HAP-1 (cell line): Measurements from ENCODE around the gene EIF3I.

Source experiments
- DNase-seq, 2 experiments: peaks; one replicate each; pipeline ENCODE4 v3.0.0-alpha.2; 2016 to 2020; ENCODE audit warnings: low spot score in 2 of 2
- H3K27me3 ChIP-seq: fragments of 250-450 bp; sonication (Bioruptor Pico); 2 replicates; pipeline ENCODE4 v1.5.1; 2020; ENCODE audit warnings: low read depth, mild to moderate bottlenecking, moderate library complexity
- H3K36me3 ChIP-seq: fragments of 250-450 bp; sonication (Bioruptor Pico); replicated peaks from 2 replicates; pipeline ENCODE4 v1.5.1; 2020; ENCODE audit warnings: mild to moderate bottlenecking
- H3K4me1 ChIP-seq: fragments of 250-450 bp; sonication (Bioruptor Pico); 2 replicates; pipeline ENCODE4 v1.5.1; 2020; ENCODE audit warnings: mild to moderate bottlenecking
- H3K4me3 ChIP-seq: fragments of 250-450 bp; sonication (Bioruptor Pico); 2 replicates; pipeline ENCODE4 v1.5.1; 2020; ENCODE audit warnings: mild to moderate bottlenecking, moderate library complexity
- H3K9me3 ChIP-seq: fragments of 250-450 bp; sonication (Bioruptor Pico); 2 replicates; pipeline ENCODE4 v1.5.1; 2020; ENCODE audit warnings: mild to moderate bottlenecking, moderate library complexity
- in situ Hi-C: fragments of 300-500 bp; cut with MboI; formaldehyde crosslinking; loops from 3 replicates; pipeline ENCODE4 v1.14.3; 2020; ENCODE audit warnings: low sequenced_read_pairs, inconsistent platforms, mixed read lengths

Gene EIF3I

DNA sequence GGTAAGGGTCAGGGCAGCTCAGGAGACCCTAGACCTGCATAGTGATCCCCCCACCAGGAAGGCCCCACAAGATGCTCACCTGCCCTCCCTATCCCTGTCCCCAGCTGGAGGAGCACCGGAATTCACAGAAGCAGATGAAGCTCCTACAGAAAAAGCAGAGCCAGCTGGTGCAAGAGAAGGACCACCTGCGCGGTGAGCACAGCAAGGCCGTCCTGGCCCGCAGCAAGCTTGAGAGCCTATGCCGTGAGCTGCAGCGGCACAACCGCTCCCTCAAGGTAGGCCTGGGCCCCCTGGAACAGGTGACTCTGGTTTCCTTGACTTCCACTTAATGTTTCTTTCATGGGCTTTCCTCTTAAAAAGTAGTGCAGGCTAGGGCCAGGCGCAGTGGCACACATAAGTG, 34.4 kb upstream of the EIF3I start:
- Histone ChIP-seq H3K36me3 (peaks cover 89% of the 10 kb centered on the region), H3K4me3 (no peak overlapping the region), H3K27me3 (no peaks in the 10 kb centered on the region), H3K9me3 (no peaks in the 10 kb centered on the region), H3K4me1 (no peaks in the 10 kb centered on the region)
- in situ Hi-C loops, result no loop called here
- no peak for DNase-seq

DNA sequence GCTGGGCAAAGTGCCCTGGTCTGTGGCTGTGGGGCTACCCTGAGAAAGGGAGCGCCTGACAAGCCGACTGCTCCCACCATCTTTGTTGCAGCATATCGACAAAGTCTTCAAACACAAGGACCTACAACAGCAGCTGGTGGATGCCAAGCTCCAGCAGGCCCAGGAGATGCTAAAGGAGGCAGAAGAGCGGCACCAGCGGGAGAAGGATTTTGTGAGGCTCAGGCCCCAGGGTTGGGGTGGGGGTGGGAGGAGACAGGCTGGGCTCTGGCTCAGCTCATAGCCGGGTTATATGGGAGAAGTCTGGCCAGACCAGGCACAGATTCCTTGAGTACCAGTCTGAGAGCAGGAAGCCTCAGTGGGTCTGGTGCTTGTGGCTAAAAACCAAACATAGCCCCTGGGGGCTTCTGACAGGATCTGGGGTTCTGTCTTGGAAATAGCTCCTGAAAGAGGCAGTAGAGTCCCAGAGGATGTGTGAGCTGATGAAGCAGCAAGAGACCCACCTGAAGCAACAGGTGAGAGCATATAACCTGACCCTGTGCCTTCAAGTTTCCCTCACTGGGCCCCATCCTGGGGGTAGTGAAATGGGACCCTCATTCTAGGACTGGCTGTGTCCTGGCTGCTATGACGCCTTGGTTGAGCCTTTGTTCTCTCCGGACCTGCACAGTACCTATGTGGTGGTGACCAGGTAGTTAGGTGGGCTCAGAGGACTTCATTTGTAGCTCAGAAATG, 29.8 kb upstream of the EIF3I start:
- Histone ChIP-seq H3K4me3 (no peak overlapping the region), H3K36me3 (peaks cover 98% of the 10 kb centered on the region), H3K27me3 (no peaks in the 10 kb centered on the region), H3K4me1 (no peaks in the 10 kb centered on the region), H3K9me3 (no peaks in the 10 kb centered on the region)
- in situ Hi-C loops, result no loop called here
- no peak for DNase-seq

DNA sequence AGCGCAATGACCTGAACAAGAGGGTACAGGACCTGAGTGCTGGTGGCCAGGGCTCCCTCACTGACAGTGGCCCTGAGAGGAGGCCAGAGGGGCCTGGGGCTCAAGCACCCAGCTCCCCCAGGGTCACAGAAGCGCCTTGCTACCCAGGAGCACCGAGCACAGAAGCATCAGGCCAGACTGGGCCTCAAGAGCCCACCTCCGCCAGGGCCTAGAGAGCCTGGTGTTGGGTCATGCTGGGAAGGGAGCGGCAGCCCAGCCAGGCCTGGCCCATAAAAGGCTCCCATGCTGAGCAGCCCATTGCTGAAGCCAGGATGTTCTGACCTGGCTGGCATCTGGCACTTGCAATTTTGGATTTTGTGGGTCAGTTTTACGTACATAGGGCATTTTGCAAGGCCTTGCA, 27.2 kb upstream of the EIF3I start:
- H3K4me1 ChIP-seq, result peaks cover 3% of the 10 kb centered on the region
- H3K36me3 ChIP-seq, result peaks cover 82% of the 10 kb centered on the region
- H3K27me3 ChIP-seq, result no peaks in the 10 kb centered on the region
- no peak for DNase-seq
- H3K9me3 ChIP-seq, result no peaks in the 10 kb centered on the region
- in situ Hi-C loops, result no loop called here
- no peak overlapping the region for H3K4me3 ChIP-seq

DNA sequence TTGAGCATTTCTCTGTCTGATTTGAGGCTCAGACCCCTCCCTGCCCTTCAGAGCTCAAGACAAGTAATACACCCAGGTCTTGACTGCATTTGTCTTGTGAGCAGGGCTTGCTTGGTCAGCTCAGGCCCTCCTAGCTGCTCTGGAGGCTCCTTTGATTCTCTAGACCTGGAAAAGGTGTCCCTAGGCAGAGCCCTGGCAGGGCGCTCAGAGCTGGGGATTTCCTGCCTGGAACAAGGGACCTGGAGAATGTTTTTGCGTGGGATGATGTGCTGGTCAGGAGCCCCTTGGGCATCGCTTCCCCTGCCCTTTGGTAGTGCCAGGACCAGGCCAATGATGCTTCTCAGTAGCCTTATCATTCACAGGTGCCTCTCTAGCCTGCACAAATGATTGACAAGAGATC, 26.7 kb upstream of the EIF3I start:
- Histone ChIP-seq H3K36me3 (peaks cover 77% of the 10 kb centered on the region), H3K27me3 (no peaks in the 10 kb centered on the region), H3K4me1 (peaks cover 7% of the 10 kb centered on the region), H3K4me3 (no peak overlapping the region), H3K9me3 (no peaks in the 10 kb centered on the region)
- DNase-seq, result no peak
- in situ Hi-C loops, result no loop called here

DNA sequence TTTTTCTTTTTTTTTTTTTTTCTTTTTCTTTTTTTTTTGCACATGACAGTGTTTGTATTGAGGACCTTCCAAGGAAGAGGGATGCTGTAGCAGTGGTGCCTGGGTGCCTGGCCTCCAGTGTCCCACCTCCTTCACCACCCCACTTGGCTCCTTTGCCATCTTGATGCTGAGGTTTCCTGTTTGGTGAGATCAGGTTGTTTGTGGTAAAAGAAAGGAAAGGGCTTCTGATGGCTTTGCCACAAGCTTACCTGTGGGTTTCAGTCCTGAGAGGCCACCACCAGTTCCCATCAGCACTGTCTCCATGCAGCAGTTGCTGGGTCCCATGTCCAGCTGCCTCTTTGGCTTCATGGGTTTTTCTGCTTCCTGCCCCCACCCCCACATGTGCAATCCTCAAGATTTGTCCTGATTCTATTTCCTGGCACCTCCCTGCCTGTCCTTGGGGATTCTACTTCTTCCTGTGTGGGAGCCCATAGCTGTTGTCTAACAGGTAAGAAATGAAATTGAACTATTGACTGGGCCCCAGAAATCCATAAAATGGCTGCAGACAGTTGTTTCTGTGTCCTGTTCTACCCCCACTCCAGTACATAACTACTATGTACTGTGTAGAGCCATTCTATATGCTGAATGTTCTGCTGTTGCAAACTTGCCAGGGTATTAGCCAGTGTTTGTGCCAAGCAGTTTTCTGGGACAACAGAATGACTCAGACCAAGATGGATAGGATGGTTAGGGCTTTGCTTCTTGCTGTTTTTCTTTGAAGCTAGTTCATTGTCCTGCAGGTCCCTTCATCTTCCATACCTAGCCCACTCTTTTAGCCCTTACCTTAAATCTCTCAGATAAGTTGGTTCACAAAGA, 26.0 kb upstream of the EIF3I start:
- H3K4me3 ChIP-seq, result no peak overlapping the region
- H3K9me3 ChIP-seq, result no peaks in the 10 kb centered on the region
- no peaks in the 10 kb centered on the region for H3K27me3 ChIP-seq
- H3K36me3 ChIP-seq, result peaks cover 70% of the 10 kb centered on the region
- in situ Hi-C loops, result no loop called here
- H3K4me1 ChIP-seq, result peaks cover 8% of the 10 kb centered on the region
- DNase-seq, result no peak

DNA sequence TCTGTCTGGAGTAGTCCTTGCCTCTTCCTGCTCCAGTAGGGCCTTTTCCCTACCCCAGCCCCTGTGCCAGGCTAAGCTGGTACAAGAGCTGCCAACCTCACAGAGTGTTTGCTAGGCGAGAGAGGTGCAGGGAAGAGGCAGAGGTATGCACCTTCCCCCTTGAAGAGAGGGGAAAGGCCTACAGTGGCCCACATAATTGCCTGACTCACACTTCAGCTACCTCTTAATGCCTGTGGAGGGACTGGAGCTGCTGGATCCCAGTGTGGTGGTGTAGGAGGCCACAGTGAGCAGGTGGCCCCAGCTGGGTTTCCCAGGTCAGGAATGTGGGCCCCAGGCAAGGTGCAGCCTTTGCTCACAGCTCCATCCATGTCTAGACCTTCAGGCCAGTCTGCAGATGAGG, 25.1 kb upstream of the EIF3I start:
- Histone ChIP-seq H3K27me3 (no peaks in the 10 kb centered on the region), H3K36me3 (peaks cover 61% of the 10 kb centered on the region), H3K9me3 (no peaks in the 10 kb centered on the region), H3K4me3 (no peak overlapping the region), H3K4me1 (peaks cover 14% of the 10 kb centered on the region)
- no peak for DNase-seq
- in situ Hi-C loops, result no loop called here

DNA sequence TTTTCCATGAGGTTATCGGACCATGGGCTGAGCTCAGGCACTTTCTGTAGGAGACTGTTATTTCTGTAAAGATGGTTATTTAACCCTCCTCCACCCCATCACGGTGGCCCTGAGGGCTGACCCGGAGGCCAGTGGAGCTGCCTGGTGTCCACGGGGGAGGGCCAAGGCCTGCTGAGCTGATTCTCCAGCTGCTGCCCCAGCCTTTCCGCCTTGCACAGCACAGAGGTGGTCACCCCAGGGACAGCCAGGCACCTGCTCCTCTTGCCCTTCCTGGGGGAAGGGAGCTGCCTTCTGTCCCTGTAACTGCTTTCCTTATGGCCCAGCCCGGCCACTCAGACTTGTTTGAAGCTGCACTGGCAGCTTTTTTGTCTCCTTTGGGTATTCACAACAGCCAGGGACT, 24.4 kb upstream of the EIF3I start:
- in situ Hi-C loops, result no loop called here
- Histone ChIP-seq H3K4me3 (no peak overlapping the region), H3K27me3 (no peaks in the 10 kb centered on the region), H3K9me3 (no peaks in the 10 kb centered on the region), H3K4me1 (peaks cover 14% of the 10 kb centered on the region), H3K36me3 (peaks cover 54% of the 10 kb centered on the region)
- DNase-seq, result no peak

DNA sequence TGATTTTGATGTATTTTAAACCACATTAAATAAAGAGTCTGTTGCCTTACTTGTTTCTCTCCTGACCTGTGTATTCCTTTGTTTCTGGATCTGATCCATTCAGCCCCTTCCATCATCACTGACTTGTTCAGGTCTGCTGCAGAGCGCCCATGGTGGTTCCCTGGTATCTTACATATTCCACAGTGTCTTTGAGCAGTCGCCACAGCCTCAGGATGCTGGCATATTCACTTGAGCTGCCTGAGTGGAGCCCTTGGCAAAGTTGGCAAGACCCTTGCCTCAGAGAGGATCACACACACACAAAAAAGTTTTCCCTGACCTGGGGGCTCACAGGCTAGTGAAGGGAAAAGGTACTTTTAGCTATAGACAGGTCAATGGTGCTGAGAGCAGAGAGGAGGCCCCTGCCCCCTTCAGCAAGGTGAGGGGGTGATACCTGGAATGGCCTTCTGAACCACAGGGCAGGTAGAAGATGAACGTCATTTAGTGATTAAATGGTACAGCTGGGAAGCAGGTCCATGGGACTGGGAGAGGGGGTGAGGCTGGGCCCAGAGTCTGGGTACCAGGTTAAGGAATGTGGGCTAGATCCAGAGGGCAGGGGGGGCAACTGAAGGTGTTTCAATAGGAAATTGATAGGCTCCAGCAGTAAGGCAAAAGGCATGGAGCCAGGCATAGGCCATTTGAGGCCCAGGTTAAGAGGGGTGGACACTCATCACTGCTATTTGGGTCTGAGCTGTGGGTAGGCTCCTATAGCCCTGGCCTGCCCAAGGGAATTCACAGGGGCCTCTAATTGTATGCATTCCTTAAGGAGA, 23.8 kb upstream of the EIF3I start:
- Histone ChIP-seq H3K9me3 (no peaks in the 10 kb centered on the region), H3K4me1 (peaks cover 14% of the 10 kb centered on the region), H3K27me3 (no peaks in the 10 kb centered on the region), H3K36me3 (peaks cover 48% of the 10 kb centered on the region), H3K4me3 (no peak overlapping the region)
- no peak for DNase-seq
- in situ Hi-C loops, result no loop called here

DNA sequence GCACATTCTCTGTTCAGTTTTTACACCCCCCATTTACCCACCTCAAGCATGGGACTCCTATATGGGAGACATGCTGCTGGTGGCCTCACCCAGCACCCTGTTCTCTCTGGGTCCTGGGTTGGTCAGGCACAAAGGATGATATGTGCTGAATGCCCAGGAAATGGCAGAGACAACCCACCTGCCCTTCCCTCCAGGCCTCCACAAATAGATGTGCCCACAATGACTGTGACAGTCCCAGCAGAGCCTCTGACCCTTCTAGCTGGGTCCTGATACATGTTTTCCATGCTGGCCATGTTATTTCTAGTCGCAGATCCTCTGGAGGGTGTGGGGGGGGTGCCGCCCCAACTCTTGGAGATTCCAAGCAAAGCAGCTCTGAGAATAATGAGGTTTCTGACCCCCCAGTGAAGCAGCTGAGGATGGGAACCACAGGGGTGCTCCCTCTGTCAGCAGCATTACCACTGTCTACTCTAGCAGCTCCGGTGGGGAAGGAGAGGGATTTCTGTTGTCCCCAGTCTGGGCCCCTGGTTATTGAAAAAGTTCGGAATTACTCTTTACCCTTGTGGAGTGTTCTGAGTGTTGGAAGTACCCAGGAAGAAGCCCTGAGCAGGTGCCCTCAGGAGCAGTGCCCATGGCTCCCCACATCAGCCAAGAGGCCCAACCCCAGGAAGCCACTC, 23.0 kb upstream of the EIF3I start:
- peaks cover 14% of the 10 kb centered on the region for H3K4me1 ChIP-seq
- no peaks in the 10 kb centered on the region for H3K9me3 ChIP-seq
- DNase-seq, result no peak
- H3K4me3 ChIP-seq, result no peak overlapping the region
- in situ Hi-C loops, result no loop called here
- H3K27me3 ChIP-seq, result no peaks in the 10 kb centered on the region
- peaks cover 40% of the 10 kb centered on the region for H3K36me3 ChIP-seq

DNA sequence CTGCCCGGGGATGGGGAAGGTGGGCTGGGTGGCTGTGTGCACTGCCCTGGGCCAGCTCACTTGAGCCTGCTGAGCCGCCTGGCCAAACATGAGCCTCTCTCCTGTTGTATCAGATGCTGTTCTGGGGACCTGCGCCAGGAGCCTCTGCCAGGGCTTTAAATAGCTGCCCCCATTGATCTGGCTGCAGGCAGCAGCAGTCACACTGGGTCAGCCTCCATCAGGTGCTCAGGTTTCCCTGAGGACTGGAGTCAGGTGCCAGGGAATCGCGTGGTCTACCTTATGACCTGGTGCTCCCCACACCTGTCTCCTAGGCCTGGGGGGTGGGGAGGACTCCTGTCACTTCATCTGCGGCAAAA, 22.5 kb upstream of the EIF3I start:
- Histone ChIP-seq H3K4me3 (no peak overlapping the region), H3K36me3 (peaks cover 35% of the 10 kb centered on the region), H3K4me1 (peaks cover 14% of the 10 kb centered on the region), H3K9me3 (no peaks in the 10 kb centered on the region), H3K27me3 (no peaks in the 10 kb centered on the region)
- DNase-seq, result no peak
- in situ Hi-C loops, result no loop called here

DNA sequence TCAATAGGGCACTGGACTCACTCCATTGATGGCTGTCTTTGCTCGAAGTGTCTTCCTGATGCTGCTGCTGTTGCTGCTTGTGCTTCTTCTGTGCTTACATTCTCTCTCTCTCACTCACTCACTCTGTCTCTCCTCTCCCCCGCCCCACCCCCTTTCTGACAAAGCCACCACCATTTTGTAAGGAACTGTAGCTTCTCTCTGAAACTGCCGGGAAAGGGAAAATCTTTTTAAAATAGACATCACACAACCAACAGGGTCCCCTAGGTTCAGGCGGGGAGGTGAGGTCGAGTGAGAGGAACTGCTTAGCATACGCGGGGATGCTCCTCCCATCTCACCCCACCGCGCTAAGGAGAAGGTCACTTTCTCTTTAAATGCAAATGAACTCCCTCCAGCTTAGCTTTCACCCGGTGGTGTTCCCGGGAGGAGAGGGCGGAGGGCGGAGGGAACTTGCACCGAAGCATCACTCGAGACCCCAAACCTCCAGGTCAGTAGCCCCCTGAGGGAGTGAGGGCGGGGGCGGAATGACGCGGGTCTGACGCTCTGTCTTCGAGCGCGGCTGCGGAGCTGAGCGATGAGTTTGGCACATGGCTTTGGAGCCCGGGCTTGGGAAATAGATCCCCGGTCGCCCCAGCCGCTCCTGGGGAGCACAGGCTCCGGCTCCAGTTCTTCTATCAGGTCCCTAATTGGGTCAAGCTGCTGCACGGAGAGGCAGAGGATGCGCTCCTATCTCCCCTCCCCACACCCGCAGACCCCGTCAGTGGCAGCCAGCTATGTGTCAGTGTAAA, 21.8 kb upstream of the EIF3I start, which contains the start of gene CCDC28B:
Gene CCDC28B (plus strand): TSS at position 370 of the 785 bp plus-strand sequence. CDS start 1,341 bp downstream, outside the sequence.
- no peaks in the 10 kb centered on the region for H3K27me3 ChIP-seq
- H3K36me3 ChIP-seq, result peaks cover 28% of the 10 kb centered on the region
- in situ Hi-C loops, result no loop called here
- no peaks in the 10 kb centered on the region for H3K9me3 ChIP-seq
- peak within 1 kb of the TSS; percentile 60 for H3K4me3 ChIP-seq
- peaks cover 14% of the 10 kb centered on the region for H3K4me1 ChIP-seq
- DNase-seq, result peak; percentile 84 to 89

DNA sequence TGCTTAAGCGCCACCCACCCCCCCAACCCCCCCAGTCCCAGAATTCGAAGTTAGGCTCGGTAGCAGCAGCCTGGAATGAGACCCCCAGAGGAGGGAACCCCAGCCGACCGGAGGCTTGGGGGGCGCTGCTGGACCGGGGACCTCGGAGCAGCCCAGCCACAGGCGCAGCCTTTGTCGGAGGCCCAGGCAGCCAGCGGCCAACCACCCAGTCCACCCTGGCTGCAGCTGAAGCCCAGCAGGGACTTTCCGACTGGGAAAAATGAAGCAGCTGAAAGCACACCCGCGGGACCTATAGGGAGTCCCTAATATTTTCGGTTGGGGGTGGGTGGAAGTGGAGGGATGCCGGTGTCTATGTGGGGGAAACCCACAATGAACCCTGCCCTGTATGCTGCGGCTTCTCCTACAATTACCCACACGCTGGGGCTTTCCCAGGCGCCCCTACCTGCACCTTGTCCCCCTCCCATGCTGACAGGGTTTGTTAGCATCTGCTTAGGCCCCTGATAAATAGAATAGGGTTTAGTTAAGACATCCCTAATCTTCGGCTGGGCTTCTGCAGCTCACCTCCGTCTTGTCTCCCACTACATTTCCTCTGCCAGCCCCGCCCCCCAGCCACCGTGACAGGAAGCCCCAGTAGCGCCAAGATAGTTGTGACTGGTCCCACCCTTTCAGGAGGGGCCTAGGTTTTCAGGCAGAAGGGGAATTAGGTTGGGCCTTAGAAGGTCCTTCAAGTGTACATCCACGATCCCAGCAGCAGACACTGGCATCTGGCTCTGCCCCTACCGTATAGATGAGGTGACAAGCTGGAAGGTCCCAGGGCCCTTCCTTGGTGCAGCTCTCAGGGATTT, 21.0 kb upstream of the EIF3I start:
- no peaks in the 10 kb centered on the region for H3K27me3 ChIP-seq
- H3K4me1 ChIP-seq, result peaks cover 14% of the 10 kb centered on the region
- DNase-seq, result peak; percentile 53 to 82
- H3K9me3 ChIP-seq, result no peaks in the 10 kb centered on the region
- H3K36me3 ChIP-seq, result peaks cover 22% of the 10 kb centered on the region
- peak overlapping the region; percentile 60 for H3K4me3 ChIP-seq
- in situ Hi-C loops, result no loop called here
